ENCODE data around the gene AP4E1.

GRCh38 chr15:50943638-50944037 lies 35.2 kb downstream of the AP4E1 start:
- TF ChIP-seq EP300 (IDR thresholded peaks at IDR 0.05) = no peak
- TF ChIP-seq POLR2A (IDR thresholded peaks at IDR 0.05; ENCODE audit: low read depth) = no peak
- TF ChIP-seq, protein P1, sequence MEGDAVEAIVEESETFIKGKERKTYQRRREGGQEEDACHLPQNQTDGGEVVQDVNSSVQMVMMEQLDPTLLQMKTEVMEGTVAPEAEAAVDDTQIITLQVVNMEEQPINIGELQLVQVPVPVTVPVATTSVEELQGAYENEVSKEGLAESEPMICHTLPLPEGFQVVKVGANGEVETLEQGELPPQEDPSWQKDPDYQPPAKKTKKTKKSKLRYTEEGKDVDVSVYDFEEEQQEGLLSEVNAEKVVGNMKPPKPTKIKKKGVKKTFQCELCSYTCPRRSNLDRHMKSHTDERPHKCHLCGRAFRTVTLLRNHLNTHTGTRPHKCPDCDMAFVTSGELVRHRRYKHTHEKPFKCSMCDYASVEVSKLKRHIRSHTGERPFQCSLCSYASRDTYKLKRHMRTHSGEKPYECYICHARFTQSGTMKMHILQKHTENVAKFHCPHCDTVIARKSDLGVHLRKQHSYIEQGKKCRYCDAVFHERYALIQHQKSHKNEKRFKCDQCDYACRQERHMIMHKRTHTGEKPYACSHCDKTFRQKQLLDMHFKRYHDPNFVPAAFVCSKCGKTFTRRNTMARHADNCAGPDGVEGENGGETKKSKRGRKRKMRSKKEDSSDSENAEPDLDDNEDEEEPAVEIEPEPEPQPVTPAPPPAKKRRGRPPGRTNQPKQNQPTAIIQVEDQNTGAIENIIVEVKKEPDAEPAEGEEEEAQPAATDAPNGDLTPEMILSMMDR (IDR thresholded peaks at IDR 0.05) = no peak

Measured in esophagus muscularis mucosa (tissue), 4 donors.